ENCODE data around the gene TRIM44. TPM values are rescaled to one million over a fixed set of nuclear protein-coding genes. Genes with fewer than 3 reads are reported as not detected.
A peak's percentile ranks its signal among the peaks of the same experiment; 100 is the strongest.

The TRIM44 gene
- total RNA-seq, 1 donor from 2014 or later, result 67.4 TPM

DNA sequence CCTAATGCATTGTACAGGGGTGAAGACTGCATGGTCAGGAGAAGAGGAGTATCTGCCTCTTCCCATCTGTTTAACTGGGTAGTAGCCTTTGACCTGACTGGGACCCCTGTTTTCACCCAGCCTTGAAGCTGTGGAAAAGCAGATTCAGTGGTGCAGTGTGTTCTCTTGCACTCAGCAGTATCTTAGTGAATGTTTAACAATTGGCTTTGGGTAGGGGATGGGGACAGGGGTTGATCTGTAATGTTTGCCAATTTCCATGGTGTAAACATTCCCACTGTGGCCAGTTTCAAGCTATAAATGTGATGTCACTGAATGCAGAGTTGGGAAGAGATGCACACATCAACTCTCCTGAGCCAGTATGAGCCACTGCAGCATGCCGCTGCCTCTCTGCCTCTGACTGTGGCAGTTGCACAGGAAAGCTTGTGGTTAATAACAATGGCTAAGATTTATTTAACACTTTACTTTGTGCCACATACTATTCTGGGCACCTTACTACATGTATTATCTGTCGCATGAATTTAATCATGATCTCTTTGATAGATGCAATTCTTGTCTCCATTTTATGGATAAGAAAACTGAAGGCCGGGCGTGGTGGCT is 28.6 kb upstream of the TRIM44 start:
- no peaks in the 10 kb centered on the region for H3K36me3 Mint-ChIP-seq (ENCODE audit: low read depth)
- peaks cover 3% of the 10 kb centered on the region for H3K27me3 Mint-ChIP-seq (ENCODE audit: low read depth)
- H3K4me3 Mint-ChIP-seq, result no peak overlapping the region
- DNase-seq (ENCODE audit: low read depth, low spot score), result no peak
- TF ChIP-seq, protein P1, sequence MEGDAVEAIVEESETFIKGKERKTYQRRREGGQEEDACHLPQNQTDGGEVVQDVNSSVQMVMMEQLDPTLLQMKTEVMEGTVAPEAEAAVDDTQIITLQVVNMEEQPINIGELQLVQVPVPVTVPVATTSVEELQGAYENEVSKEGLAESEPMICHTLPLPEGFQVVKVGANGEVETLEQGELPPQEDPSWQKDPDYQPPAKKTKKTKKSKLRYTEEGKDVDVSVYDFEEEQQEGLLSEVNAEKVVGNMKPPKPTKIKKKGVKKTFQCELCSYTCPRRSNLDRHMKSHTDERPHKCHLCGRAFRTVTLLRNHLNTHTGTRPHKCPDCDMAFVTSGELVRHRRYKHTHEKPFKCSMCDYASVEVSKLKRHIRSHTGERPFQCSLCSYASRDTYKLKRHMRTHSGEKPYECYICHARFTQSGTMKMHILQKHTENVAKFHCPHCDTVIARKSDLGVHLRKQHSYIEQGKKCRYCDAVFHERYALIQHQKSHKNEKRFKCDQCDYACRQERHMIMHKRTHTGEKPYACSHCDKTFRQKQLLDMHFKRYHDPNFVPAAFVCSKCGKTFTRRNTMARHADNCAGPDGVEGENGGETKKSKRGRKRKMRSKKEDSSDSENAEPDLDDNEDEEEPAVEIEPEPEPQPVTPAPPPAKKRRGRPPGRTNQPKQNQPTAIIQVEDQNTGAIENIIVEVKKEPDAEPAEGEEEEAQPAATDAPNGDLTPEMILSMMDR (conservative IDR thresholded peaks at IDR 0.05), result no peak
- H3K4me1 Mint-ChIP-seq, result peaks cover 20% of the 10 kb centered on the region
- H3K27ac Mint-ChIP-seq (ENCODE audit: unreplicated experiment), result no peak overlapping the region
- no peaks in the 10 kb centered on the region for H3K9me3 Mint-ChIP-seq

DNA sequence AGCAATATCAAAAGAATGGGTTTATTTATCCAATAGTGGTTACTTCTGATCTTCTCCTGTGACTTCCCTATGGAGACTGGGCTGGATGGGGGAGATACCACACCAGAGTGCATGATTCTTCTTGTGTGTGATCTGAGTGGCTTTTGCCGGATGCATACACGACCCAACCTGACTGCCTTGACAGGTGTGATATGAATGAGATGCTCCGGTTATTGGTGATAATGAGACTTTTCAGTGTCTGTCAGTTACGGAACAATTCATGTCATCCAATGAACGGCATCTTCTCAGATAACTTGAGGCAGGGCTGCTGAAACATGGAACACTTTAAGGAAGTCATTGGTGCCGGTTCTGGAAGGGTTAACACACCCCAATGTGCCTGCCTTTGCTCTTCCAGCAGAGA is 26.6 kb upstream of the TRIM44 start:
- no peak overlapping the region for H3K4me3 Mint-ChIP-seq
- no peak for DNase-seq (ENCODE audit: low read depth, low spot score)

DNA sequence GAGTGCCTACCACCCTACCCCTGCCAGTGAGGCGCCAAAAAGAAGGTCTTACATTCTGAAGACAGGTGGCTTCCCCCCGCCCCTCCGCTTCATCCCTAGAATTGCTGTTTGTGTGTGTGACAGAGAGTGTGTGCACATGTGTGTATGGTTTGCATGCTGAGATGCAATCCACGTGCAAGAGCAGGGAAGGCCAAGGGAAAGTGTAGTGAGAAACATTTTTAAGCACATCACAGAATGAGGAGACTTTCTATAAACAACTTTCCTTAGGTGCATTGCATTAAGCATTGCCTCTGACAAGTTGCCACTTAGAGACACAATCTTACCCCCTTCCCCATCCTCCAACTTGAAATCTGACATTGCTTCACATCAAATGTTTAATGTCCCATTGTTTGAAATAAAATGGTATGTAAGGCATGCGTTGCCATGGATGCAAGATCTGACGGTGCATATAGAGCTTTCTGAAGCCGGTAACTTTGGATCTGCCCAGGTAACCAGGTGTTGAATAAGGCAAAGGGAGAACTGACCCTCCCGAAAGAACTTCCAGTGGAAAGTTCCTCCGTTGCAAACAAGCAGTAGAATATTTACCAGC is 22.9 kb upstream of the TRIM44 start:
- DNase-seq (ENCODE audit: low read depth, low spot score), result no peak
- Mint-ChIP-seq H3K27me3 (ENCODE audit: low read depth) (no peaks in the 10 kb centered on the region), H3K9me3 (no peaks in the 10 kb centered on the region), H3K4me3 (no peak overlapping the region), H3K27ac (ENCODE audit: unreplicated experiment) (no peak overlapping the region), H3K4me1 (peaks cover 25% of the 10 kb centered on the region), H3K36me3 (ENCODE audit: low read depth) (no peaks in the 10 kb centered on the region)
- TF ChIP-seq, protein P1 (conservative IDR thresholded peaks at IDR 0.05), result no peak

More for the DNA sequence above, 26.6 kb upstream of the TRIM44 start:
- Mint-ChIP-seq H3K27me3 (ENCODE audit: low read depth) (no peaks in the 10 kb centered on the region), H3K36me3 (ENCODE audit: low read depth) (no peaks in the 10 kb centered on the region), H3K27ac (ENCODE audit: unreplicated experiment) (no peak overlapping the region), H3K4me1 (peaks cover 13% of the 10 kb centered on the region), H3K9me3 (no peaks in the 10 kb centered on the region)
- TF ChIP-seq, protein P1 (conservative IDR thresholded peaks at IDR 0.05), result no peak

DNA sequence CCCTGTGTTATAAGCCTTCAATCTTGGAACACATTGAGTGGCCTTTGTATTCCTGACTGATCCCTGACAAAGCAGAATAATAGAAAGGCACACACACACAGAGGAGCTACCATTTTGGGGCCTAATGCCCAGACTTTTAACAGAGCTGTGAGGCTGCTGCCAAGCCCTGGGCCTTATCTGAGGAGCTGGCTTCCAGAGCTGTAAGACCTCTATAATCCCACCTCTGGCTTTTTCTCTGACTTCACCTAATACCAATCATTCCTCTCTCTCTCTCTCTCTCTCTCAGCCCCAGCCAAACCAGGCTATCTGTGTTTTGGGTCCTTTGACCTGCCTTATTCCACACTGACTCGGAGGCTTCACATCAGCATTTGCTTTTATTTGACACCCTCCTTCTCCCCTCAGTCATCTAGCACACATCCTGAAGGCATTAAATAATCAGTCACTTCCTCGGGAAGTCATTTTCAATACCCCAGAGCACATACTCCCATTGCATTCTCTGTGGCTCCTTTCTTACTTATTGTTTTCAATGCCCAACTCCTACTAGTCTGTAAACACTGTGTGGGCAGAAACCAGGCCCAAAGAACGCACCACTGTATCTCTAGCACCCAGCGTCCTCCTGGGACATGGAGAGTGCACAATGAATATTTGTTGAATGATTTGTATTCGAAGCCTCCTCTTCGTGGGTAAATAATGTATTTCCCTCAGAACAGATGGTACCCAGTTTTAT is 21.2 kb upstream of the TRIM44 start:
- Mint-ChIP-seq H3K27ac (ENCODE audit: unreplicated experiment) (peak overlapping the region; percentile 31), H3K4me3 (no peak overlapping the region), H3K4me1 (peaks cover 25% of the 10 kb centered on the region), H3K9me3 (no peaks in the 10 kb centered on the region), H3K27me3 (ENCODE audit: low read depth) (no peaks in the 10 kb centered on the region), H3K36me3 (ENCODE audit: low read depth) (no peaks in the 10 kb centered on the region)
- no peak for DNase-seq (ENCODE audit: low read depth, low spot score)
- TF ChIP-seq, protein P1 (conservative IDR thresholded peaks at IDR 0.05), result no peak

DNA sequence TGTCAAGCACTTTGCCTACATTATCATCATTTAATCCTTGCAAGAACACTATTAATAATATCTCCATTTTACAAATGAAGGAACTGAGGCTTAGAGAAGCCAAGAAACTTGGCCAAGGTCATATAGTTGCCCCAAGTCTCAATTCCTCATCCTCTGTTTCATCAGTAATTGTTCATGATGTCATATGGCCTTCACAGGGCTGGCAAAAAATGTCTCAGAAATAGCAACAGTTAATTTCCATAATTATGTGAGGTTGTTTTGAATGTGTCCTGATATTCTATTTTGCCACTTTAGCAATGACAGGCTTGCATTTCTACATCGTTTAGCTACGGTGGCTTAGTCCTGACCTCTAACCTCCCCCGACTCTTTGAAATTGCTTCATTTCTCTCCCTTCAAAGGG is 20.6 kb upstream of the TRIM44 start:
- no peak overlapping the region for H3K27ac Mint-ChIP-seq (ENCODE audit: unreplicated experiment)
- no peaks in the 10 kb centered on the region for H3K36me3 Mint-ChIP-seq (ENCODE audit: low read depth)
- no peak overlapping the region for H3K4me3 Mint-ChIP-seq

More for the DNA sequence above, 20.6 kb upstream of the TRIM44 start:
- DNase-seq (ENCODE audit: low read depth, low spot score), result no peak
- H3K27me3 Mint-ChIP-seq (ENCODE audit: low read depth), result no peaks in the 10 kb centered on the region
- H3K9me3 Mint-ChIP-seq, result no peaks in the 10 kb centered on the region
- H3K4me1 Mint-ChIP-seq, result peaks cover 25% of the 10 kb centered on the region
- TF ChIP-seq, protein P1 (conservative IDR thresholded peaks at IDR 0.05), result no peak
